Measurements from ENCODE around the gene CEP290. TPM values are rescaled to one million over a fixed set of nuclear protein-coding genes. Genes with fewer than 3 reads are reported as not detected.

CEP290 gene
- total RNA-seq, result 1 to 10 TPM; 3.6 to 8.9 (median 5.1) TPM
- 1 to 10 TPM; 3.6 to 3.8 TPM for polyA plus RNA-seq

GRCh38 chr12:88141774-88142609 is at the start of gene CEP290, which contains the start of gene TMTC3:
Gene CEP290 (minus strand): TSS chr12:88142088. CDS start chr12:88141307, 781 bp downstream.
Gene TMTC3 (plus strand): TSS chr12:88142307. CDS start chr12:88148316, 6,009 bp downstream.
- FAIRE-seq (peak; percentile 97), DNase-seq (peak; percentile 90 to 97 (median 94)), ATAC-seq (peak; percentile 96 to 98 (median 97))
- intact Hi-C loops (cut with DNase I), result no loop called here
- TF ChIP-seq CTCF (IDR thresholded peaks at IDR 0.05), result no peak
- Histone ChIP-seq H3K4me3 (peak within 1 kb of the TSS; percentile 52 to 85 (median 67)), H3K27ac (peak within 1 kb of the TSS; percentile 59 to 81 (median 69)), H3K36me3 (no peaks in the 10 kb centered on the region), H3K9me3 (no peaks in the 10 kb centered on the region), H3K4me1 (peaks cover 5 to 9% (median 8%) of the 10 kb centered on the region in 3 donors), H3K27me3 (no peaks in the 10 kb centered on the region)
- 0% methylated on average over 49 of the region's 49 CpGs for WGBS, 2 donors

- Histone ChIP-seq H3K27ac (no peak overlapping the region), H3K4me1 (no peaks in the 10 kb centered on the region), H3K4me3 (no peak overlapping the region), H3K36me3 (no peaks in the 10 kb centered on the region), H3K9me3 (no peaks in the 10 kb centered on the region), H3K27me3 (no peaks in the 10 kb centered on the region)
- 87 to 92% methylated on average over 1 of the region's 1 CpG for WGBS, 2 donors
- intact Hi-C loops (cut with DNase I), result no loop called here
- no peak for TF ChIP-seq CTCF (IDR thresholded peaks at IDR 0.05)
- DNase-seq (no peak), ATAC-seq (no peak), FAIRE-seq (peak; percentile 92)
These were observed 46.3 kb upstream of the CEP290 start for GRCh38 chr12:88188180-88188579.

- 86 to 96% methylated on average over 2 of the region's 2 CpGs for WGBS, 2 donors
- no peak for FAIRE-seq
- ATAC-seq, result no peak
- H3K4me3 ChIP-seq, result no peak overlapping the region
- no peaks in the 10 kb centered on the region for H3K36me3 ChIP-seq
- intact Hi-C loops (cut with DNase I), result no loop called here
- TF ChIP-seq CTCF (IDR thresholded peaks at IDR 0.05), result no peak
- no peak for DNase-seq
- H3K9me3 ChIP-seq, result no peaks in the 10 kb centered on the region
- no peak overlapping the region for H3K27ac ChIP-seq
- H3K27me3 ChIP-seq, result no peaks in the 10 kb centered on the region
- H3K4me1 ChIP-seq, result no peaks in the 10 kb centered on the region
These were observed 45.7 kb upstream of the CEP290 start for GRCh38 chr12:88187571-88187970.

- no peak for DNase-seq
- Histone ChIP-seq H3K4me1 (no peaks in the 10 kb centered on the region), H3K4me3 (no peak overlapping the region), H3K9me3 (no peaks in the 10 kb centered on the region), H3K36me3 (no peaks in the 10 kb centered on the region), H3K27ac (no peak overlapping the region), H3K27me3 (no peaks in the 10 kb centered on the region)
- intact Hi-C loops (cut with DNase I), result no loop called here
- no peak for TF ChIP-seq CTCF (IDR thresholded peaks at IDR 0.05)
- FAIRE-seq, result no peak
- ATAC-seq, result peak in 3 of 4 donors; percentile 43 to 78 (median 52)
These were observed 44.1 kb upstream of the CEP290 start for GRCh38 chr12:88185988-88186387.

GRCh38 chr12:88185279-88185678 is 43.4 kb upstream of the CEP290 start:
- DNase-seq (no peak), FAIRE-seq (no peak), ATAC-seq (no peak)
- Histone ChIP-seq H3K4me1 (no peaks in the 10 kb centered on the region), H3K36me3 (no peaks in the 10 kb centered on the region), H3K27me3 (no peaks in the 10 kb centered on the region), H3K27ac (no peak overlapping the region), H3K9me3 (no peaks in the 10 kb centered on the region), H3K4me3 (no peak overlapping the region)
- intact Hi-C loops (cut with DNase I), result no loop called here
- no peak for TF ChIP-seq CTCF (IDR thresholded peaks at IDR 0.05)
- WGBS, 2 donors, result 97 to 98% methylated on average over 2 of the region's 2 CpGs
